Lower leg skin (tissue), 4 donors: ENCODE data around the gene LTB. TPM values are rescaled to one million over a fixed set of nuclear protein-coding genes. Genes with fewer than 3 reads are reported as not detected.
A peak's percentile ranks its signal among the peaks of the same experiment; 100 is the strongest.

Source experiments
- DNase-seq, 2 donors: peaks; one replicate each; pipeline ENCODE4 v3.0.0-alpha.2; 2019; ENCODE audit warnings: low spot score in 2 of 2
- H3K4me3 ChIP-seq: fragments of 200-600 bp; sonication (generic); 2 replicates; pipeline ENCODE4 v1.5.1; 2017; ENCODE audit warnings: mild to moderate bottlenecking, low read depth; ENCODE audit not compliant: poor library complexity, severe bottlenecking
- POLR2A ChIP-seq, 2 donors: fragments of 450-650 bp; IDR thresholded peaks; one replicate each; pipeline ENCODE4 v1.6.1; 2016 to 2017; ENCODE audit warnings: antibody characterized with exemption in 2 of 2, mild to moderate bottlenecking in 1 of 2, moderate library complexity in 1 of 2
- WGBS, 2 donors: methylation state at CpG; one replicate each; pipeline ENCODE4 v1.1.5; 2018; 5-methylcytosine and 5-hydroxymethylcytosine counted together
- intact Hi-C: fragments of 100-400 bp; cut with DNase I; formaldehyde crosslinking; loops from one replicate; pipeline ENCODE4 v1.15.0; 2023; ENCODE audit warnings: low total_unique reads
- total RNA-seq, 4 donors: library from RNA; depleted of rRNA; stranded (reverse); fragments of >200 nt; gene quantifications; one replicate each; pipeline ENCODE4 v1.1.0, GENCODE V29; 2016
- TF ChIP-seq, protein P1 (sequence below), 3 donors: fragments of 450-650 bp; IDR thresholded peaks; one replicate each; pipeline ENCODE4 v1.5.1; 2016; ENCODE audit warnings: antibody characterized with exemption in 3 of 3, mild to moderate bottlenecking in 3 of 3, moderate library complexity in 2 of 3

The LTB gene, protein sequence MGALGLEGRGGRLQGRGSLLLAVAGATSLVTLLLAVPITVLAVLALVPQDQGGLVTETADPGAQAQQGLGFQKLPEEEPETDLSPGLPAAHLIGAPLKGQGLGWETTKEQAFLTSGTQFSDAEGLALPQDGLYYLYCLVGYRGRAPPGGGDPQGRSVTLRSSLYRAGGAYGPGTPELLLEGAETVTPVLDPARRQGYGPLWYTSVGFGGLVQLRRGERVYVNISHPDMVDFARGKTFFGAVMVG
- 1 to 10 TPM in 1 of 4 donors, not detected in 3; 1.1 TPM for total RNA-seq

DNA sequence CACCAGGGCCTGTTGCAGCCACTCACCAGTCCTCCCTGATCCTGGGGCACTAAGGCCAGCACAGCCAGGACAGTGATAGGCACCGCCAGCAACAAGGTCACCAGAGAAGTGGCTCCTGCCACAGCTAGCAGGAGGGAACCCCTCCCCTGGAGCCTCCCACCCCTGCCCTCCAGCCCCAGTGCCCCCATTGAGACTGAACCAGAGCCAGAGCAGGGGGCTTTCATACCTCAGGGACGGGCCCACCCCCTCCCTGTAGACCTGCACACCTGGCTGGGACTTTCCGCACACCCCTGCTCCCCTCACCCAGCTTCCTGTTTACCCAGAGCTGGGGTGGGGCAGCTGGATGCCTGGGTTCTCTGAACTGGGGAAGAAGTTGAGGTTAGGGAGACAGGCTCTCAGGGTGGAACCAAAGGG lies at the start of gene LTB:
Gene LTB (minus strand): TSS at position 195 of the 414 bp plus-strand sequence. CDS start 7 bp downstream, at position 188.
- intact Hi-C loops: no loop called here
- DNase-seq: peak in 1 of 2 donors; percentile 81
- TF ChIP-seq, protein P1, sequence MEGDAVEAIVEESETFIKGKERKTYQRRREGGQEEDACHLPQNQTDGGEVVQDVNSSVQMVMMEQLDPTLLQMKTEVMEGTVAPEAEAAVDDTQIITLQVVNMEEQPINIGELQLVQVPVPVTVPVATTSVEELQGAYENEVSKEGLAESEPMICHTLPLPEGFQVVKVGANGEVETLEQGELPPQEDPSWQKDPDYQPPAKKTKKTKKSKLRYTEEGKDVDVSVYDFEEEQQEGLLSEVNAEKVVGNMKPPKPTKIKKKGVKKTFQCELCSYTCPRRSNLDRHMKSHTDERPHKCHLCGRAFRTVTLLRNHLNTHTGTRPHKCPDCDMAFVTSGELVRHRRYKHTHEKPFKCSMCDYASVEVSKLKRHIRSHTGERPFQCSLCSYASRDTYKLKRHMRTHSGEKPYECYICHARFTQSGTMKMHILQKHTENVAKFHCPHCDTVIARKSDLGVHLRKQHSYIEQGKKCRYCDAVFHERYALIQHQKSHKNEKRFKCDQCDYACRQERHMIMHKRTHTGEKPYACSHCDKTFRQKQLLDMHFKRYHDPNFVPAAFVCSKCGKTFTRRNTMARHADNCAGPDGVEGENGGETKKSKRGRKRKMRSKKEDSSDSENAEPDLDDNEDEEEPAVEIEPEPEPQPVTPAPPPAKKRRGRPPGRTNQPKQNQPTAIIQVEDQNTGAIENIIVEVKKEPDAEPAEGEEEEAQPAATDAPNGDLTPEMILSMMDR (IDR thresholded peaks at IDR 0.05): no peak
- no peak for TF ChIP-seq POLR2A (IDR thresholded peaks at IDR 0.05)
- peak within 1 kb of the TSS; percentile 70 for H3K4me3 ChIP-seq
- WGBS, 2 donors: 55 to 79% methylated on average over 2 to 3 of the region's 3 CpGs

DNA sequence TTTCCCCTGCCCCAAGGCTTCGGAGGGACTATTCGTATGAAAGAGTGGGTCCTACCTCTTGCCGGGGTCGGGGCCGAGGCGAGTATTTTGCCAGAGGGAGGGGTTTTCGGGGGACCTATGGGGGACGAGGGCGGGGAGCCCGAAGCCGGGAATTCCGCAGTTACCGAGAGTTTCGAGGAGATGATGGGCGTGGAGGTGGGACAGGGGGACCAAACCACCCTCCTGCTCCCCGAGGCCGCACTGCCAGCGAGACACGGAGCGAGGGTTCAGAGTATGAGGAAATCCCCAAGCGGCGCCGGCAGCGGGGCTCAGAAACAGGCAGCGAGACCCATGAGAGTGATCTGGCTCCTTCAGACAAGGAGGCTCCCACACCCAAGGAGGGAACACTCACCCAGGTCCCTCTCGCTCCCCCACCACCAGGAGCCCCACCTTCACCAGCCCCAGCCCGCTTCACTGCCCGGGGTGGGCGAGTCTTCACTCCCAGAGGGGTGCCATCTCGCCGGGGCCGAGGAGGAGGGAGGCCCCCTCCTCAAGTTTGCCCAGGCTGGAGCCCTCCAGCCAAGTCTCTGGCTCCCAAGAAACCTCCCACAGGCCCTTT lies 49.6 kb upstream of the LTB start:
- TF ChIP-seq, protein P1 (IDR thresholded peaks at IDR 0.05): no peak
- TF ChIP-seq POLR2A (IDR thresholded peaks at IDR 0.05): no peak
- WGBS, 2 donors: 85 to 87% methylated on average over 27 to 32 of the region's 32 CpGs
- DNase-seq: no peak
- intact Hi-C loops: no loop called here
- H3K4me3 ChIP-seq: no peak overlapping the region

DNA sequence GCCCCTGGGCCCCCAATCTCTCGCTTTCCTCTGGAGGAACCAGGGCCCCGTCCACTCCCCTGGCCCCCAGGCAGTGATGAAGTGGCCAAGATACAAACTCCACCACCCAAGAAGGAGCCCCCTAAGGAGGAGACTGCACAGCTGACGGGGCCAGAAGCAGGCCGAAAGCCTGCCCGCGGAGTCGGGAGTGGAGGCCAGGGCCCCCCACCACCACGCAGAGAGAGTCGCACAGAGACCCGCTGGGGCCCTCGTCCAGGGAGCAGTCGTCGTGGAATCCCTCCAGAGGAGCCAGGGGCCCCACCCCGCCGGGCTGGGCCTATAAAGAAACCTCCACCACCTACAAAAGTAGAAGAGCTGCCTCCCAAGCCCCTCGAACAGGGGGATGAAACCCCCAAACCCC lies 49.0 kb upstream of the LTB start:
- no peak for DNase-seq
- H3K4me3 ChIP-seq: no peak overlapping the region
- no peak for TF ChIP-seq POLR2A (IDR thresholded peaks at IDR 0.05)
- TF ChIP-seq, protein P1 (IDR thresholded peaks at IDR 0.05): no peak
- 83 to 87% methylated on average over 15 to 16 of the region's 16 CpGs for WGBS, 2 donors
- intact Hi-C loops: no loop called here

DNA sequence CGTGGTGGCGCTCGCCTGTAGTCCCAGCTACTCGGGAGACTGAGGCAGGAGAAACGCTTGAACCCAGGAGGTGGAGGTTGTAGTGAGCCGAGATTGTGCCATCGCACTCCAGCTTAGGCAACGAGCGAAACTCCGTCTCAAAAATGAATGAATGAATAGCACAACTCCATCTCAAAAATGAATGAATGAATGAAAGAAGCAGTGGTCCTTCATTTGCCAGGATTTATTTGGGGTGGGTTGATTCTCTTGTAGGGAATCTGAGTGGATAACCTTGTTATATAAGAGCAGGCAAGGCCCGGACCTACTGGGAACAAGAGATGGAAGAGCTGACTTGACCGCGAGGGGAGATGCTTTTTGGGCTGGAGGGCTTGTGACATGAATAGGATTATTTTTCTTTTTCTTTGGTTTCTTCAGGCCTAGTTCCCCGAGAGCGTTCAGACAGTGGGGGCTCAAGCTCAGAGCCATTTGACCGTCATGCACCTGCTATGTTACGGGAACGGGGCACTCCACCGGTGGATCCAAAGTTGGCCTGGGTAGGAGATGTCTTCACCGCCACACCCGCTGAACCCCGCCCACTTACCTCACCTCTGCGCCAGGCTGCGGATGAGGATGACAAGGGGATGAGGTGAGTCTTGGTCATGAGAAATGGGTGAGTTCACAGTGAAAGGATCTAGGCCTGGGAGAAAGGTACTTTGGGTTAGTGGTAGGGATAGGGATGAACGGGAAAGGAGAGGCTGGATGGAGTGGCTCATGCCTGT lies 48.1 kb upstream of the LTB start:
- no peak overlapping the region for H3K4me3 ChIP-seq
- DNase-seq: no peak
- intact Hi-C loops: no loop called here
- no peak for TF ChIP-seq POLR2A (IDR thresholded peaks at IDR 0.05)
- TF ChIP-seq, protein P1 (IDR thresholded peaks at IDR 0.05): no peak
- 79 to 85% methylated on average over 25 of the region's 25 CpGs for WGBS, 2 donors

DNA sequence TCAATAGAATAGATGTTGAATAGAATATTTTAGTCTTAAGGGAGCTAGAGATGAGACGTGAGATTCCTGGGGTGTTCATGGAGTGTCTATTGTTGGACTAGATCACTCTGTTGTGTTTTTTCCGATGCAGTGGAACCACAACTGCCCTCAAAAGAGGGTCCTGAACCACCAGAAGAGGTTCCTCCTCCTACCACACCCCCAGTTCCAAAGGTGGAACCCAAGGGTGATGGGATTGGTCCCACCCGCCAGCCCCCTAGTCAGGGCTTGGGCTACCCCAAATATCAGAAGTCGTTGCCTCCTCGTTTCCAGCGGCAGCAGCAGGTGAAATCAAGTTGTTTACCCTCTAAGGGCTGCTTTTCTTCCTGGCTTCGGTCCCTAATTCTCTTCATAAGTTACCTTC lies 46.8 kb upstream of the LTB start:
- TF ChIP-seq, protein P1 (IDR thresholded peaks at IDR 0.05): no peak
- no peak for TF ChIP-seq POLR2A (IDR thresholded peaks at IDR 0.05)
- no peak for DNase-seq
- 90 to 93% methylated on average over 7 of the region's 7 CpGs for WGBS, 2 donors
- no peak overlapping the region for H3K4me3 ChIP-seq
- intact Hi-C loops: no loop called here
